Measurements from ENCODE around the gene ZNF565.
"Not testable (repeated sequence)": the region's sequence is repeated elsewhere in the genome, so short reads cannot be mapped to it uniquely, and the experiment has no call there.

ZNF565 gene

DNA sequence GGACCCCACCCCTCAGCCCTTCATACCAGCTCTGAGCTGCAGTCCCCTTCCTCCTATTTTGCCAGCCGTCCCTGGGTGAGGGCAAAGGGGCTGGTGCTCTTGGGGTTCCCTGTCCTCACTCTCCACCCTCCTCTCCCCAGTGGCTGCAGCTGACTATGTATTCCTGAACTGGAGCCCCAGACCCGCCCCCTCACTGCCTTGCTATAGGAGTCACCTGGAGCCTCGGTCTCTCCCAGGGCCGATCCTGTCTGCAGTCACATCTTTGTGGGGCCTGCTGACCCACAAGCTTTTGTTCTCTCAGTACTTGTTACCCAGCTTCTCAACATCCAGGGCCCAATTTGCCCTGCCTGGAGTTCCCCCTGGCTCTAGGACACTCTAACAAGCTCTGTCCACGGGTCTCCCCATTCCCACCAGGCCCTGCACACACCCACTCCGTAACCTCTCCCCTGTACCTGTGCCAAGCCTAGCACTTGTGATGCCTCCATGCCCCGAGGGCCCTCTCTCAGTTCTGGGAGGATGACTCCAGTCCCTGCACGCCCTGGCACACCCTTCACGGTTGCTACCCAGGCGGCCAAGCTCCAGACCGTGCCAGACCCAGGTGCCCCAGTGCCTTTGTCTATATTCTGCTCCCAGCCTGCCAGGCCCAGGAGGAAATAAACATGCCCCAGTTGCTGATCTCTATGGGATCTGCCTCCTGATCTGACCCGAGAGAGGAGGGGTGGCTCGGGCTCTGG is 64.6 kb downstream of the ZNF565 start:
- no peak for DNase-seq

DNA sequence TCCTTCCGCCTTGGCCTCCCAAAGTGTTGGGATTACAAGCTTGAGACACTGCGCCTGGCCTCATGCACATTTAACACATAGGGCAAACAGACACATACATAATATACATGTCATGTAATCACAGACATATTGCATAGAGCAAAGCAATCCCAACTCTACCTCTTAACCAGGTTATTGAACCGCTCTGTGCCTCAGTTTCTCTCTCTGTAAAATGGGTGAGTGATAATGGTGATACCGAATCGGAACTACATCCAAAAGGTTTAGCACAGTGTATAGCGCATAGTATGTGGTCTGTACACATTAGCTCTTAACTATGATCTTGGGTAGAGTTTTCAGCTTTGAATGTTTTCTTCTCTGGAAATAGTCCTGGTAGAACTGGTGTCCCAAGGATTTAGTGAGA is 69.8 kb downstream of the ZNF565 start:
- DNase-seq = no peak

DNA sequence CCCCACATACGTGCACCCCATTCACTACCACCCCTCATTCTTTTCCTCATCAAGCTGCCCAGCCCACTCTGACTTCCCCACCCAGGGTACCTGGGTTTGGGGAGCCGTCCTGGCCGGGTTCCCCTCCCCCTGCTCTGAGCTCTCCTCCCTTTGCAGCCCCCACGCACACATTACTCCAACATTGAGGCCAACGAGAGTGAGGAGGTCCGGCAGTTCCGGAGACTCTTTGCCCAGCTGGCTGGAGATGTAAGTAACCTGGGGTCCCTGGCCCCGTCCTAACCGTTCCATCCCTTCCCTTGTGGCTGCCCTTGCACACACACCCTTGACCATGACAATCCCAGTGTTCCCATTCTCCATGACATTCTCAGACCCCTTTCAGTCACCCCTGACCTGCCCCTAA is 72.0 kb downstream of the ZNF565 start:
- DNase-seq = no peak

- DNase-seq = no peak
Observed at GRCh38 chr19:36142046-36142445, 72.4 kb downstream of the ZNF565 start.

- DNase-seq = peak; percentile 90
Observed at GRCh38 chr19:36141039-36141927, 73.2 kb downstream of the ZNF565 start.

DNA sequence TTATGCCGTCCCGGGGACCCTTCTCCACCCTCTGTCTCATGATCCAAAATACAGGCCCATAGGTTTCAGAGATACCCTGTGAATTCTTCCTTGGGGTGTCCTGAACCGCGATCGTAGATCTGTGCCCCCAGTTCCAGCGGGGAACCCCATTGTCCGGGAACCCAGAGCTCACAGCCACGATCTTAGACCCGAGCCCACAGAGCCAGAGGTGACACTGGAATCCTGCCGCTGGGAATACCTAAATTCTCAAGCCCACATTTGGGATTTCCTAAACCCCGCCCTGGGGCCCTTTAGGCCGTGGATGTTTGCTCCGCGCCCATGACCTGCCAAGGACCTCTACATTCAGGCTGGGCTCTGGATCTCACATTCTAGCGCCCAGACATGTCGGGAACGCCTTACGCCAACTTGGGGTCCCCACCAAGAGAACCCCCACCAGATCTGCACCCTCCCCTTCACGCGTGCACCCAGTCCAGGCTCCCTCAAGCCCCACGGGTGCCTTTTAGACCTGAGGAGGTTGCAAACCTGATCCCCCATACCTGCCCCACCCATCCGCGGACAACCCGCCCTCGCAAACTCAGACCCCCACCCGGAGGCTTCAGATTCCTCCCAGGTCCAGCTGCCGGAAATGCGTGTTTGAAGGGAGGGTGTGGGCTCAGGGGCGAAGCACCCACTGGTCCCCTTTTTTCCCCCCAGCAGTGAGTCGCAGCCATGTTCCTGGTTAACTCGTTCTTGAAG is 74.0 kb downstream of the ZNF565 start:
- no peak for DNase-seq

- peak; percentile 92 for DNase-seq
Observed at GRCh38 chr19:36139473-36140303, 74.8 kb downstream of the ZNF565 start, which contains the start of gene CAPNS1. Gene CAPNS1, plus strand, starts transcription at chr19:36140066. Its CDS starts 946 bp downstream, at chr19:36141012.

DNA sequence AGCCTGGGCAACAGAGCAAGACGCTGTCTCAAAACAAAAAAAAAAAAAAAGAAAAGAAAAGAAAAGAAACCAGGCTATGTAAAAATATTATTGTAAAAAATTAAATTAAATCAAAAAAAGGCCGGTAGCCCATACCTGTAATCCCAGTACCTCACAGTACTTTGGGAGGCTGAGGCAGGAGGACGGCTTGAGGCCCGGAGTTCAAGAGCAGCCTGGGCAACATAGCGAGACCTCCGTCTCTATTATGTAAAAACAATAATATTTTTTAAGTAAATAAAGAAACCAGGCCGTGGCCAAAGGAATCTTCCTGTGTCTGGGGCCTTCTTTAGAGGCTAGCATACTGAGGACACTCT is 75.4 kb downstream of the ZNF565 start:
- DNase-seq = no peak

GRCh38 chr19:36136964-36137686 is 77.3 kb downstream of the ZNF565 start:
- DNase-seq = no peak

GRCh38 chr19:36134867-36135266 is 79.6 kb downstream of the ZNF565 start:
- DNase-seq = not testable (repeated sequence)

Data from activated CD8-positive, alpha-beta memory T cell treated with anti-CD3 and anti-CD28 coated beads, Interleukin-2, amount 50 U/mL, for 4 hours (primary cell).